GM19397 (cell line): ENCODE results near the gene ACBD4.

Experiments used
- ATAC-seq: cut with Tn5 transposase; IDR thresholded peaks from one replicate; pipeline ENCODE4 v1.9.1; 2021; ENCODE audit warnings: mild to moderate bottlenecking, moderate library complexity; ENCODE audit not compliant: unreplicated experiment

The ACBD4 gene

DNA sequence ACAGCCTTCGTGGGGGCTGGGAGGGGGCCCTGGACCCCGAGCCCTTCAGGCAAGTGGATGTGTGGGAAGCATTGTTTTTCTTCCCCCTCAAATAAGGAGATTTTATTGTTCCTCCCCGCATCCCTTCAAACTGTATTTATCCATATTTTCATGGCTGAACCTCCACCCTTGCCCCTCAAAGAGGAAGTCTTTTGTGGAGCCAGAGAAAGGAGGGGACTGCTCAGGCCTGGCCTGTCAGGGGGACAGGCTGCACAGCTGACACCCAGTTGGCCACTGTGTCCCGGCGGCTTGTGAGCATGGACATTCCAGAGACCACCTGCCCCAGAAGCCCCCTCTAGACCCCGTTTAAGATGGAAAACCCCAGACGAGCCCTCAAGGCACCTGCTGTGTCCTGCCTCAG is 42.1 kb downstream of the ACBD4 start:
- no peak for ATAC-seq

DNA sequence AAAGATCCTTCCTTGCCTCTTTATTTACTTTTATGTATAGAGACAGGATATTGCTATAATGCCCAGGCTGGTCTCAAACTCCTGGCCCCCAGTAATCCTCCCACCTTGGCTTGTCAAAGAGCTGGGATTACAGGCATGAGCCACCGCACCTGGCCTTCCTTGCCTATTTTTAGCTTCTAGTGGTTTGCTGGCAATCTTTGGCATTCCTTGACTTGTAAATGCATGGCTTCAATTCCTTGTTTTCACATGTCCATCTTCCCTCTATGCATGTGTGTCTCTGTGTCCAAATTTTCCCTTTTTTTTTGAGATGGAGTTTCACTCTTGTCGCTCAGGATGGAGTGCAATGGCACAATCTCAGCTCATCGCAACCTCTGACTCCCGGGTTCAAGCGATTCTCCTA is 48.7 kb downstream of the ACBD4 start:
- no peak for ATAC-seq

GRCh38 chr17:45186801-45187354 is 51.4 kb downstream of the ACBD4 start:
- no peak for ATAC-seq

GRCh38 chr17:45189009-45189408 is 53.5 kb downstream of the ACBD4 start:
- ATAC-seq = no peak

DNA sequence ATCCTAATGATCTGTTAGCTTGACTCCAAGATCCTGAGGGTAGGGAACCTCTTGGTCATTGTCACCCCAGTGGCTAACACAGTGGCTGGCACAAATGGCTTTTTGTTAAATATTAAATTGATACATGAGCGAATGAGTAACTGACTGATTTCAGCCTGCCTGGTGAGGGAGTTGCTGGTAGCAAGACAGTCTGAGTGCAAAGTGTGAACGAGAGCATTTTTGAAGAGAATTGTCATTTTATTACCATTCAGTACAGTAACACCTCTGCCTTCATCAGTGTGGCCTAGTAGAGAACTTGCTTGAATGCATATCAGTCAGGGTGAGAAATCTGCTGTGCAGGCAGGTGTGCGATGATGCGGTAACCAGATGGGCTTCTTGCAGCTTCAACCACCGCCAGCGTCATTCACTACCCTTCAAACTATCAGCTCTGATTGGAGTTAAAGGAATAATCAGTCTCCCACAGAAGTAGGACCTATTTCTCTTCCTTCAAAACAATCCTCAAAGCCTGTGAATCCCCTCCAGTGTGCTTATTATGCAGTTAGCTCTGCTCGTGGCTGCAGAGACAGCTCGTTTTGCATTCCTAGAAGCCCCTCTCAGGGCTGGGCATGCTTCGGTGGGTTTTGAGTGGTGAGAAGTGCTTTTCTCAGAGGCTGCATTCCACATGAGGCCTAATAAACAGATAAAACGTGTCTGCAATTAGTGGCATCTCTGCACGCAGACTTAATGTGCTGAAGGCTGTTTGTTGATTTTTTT is 55.2 kb downstream of the ACBD4 start:
- no peak for ATAC-seq
